BJ (cell line): Measurements from ENCODE around the gene ZNF92. TPM values are rescaled to one million over a fixed set of nuclear protein-coding genes. Genes with fewer than 3 reads are reported as not detected.

Experiments used
- CTCF ChIA-PET: fragments of 350-600 bp; formaldehyde crosslinking; extraction: SDS; loops from one replicate; lab custom pipeline; 2021; ENCODE audit warnings: antibody characterized with exemption, inconsistent platforms; lab: Yijun Ruan, JAX
- POLR2A ChIA-PET: fragments of 300-600 bp; sonication (Branson Sonifier 250); formaldehyde crosslinking; extraction: SDS; loops from one replicate; lab custom pipeline; 2021; ENCODE audit warnings: antibody characterized with exemption; lab: Charles Lee
- DNase-seq: peaks from one replicate; pipeline ENCODE4 v3.0.0-alpha.2; 2011; ENCODE audit warnings: low read depth
- H3K27me3 ChIP-seq: 2 replicates; pipeline ENCODE4 v1.6.0; 2011; ENCODE audit warnings: low read length; ENCODE audit not compliant: control insufficient read depth, insufficient read depth
- H3K36me3 ChIP-seq: 2 replicates; pipeline ENCODE4 v1.5.1; 2011; ENCODE audit warnings: low read length; ENCODE audit not compliant: control insufficient read depth, insufficient read depth
- H3K4me3 ChIP-seq: 2 replicates; pipeline ENCODE4 v1.5.1; 2011; ENCODE audit warnings: low read depth, mild to moderate bottlenecking, control low read depth, low read length
- polyA plus RNA-seq: library from polyadenylated mRNA; depleted of rRNA; stranded (reverse); fragments of >200 nt; gene quantifications from 2 replicates; pipeline ENCODE4 v1.2.3, GENCODE V29; 2011
- TF ChIP-seq, protein P1 (sequence below): IDR thresholded peaks from 2 replicates; pipeline ENCODE4 v1.5.1; 2011; ENCODE audit warnings: low read depth, mild to moderate bottlenecking, control low read depth, inconsistent platforms, low read length, moderate library complexity; ENCODE audit not compliant: insufficient read depth

ZNF92 gene
- polyA plus RNA-seq, 1 experiment, result 1.3 TPM

DNA sequence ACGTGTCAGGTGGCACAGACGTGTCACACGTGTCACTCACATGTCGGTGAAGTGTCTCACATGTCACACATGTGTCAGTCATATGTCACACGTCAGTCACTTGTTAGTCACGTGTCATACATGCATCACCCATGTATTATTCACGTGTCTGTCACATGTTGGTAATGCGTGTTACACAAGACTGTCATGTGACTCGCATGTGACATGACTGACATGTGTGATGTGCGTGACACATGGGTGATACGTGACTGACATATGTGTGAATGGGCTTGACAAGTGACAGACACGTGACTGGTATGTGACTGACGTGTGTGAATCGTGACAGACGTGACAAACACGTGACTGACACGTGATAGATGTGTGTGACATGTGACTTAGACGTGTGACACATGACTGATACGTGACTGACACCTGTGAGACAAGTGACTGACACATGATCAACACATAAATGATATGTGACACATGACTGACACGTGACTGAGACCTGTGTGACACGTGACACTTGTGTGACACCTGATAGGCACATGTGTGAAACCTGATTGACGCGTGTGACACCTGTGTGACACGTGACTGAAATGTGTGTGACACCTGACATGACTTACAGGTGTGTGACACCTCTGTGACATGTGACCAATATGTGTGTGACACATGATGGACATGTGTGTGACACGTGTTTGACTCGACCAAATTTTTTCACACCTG, 56.1 kb downstream of the ZNF92 start:
- CTCF ChIA-PET, result no interaction called here
- POLR2A ChIA-PET, result no interaction called here
- TF ChIP-seq, protein P1, sequence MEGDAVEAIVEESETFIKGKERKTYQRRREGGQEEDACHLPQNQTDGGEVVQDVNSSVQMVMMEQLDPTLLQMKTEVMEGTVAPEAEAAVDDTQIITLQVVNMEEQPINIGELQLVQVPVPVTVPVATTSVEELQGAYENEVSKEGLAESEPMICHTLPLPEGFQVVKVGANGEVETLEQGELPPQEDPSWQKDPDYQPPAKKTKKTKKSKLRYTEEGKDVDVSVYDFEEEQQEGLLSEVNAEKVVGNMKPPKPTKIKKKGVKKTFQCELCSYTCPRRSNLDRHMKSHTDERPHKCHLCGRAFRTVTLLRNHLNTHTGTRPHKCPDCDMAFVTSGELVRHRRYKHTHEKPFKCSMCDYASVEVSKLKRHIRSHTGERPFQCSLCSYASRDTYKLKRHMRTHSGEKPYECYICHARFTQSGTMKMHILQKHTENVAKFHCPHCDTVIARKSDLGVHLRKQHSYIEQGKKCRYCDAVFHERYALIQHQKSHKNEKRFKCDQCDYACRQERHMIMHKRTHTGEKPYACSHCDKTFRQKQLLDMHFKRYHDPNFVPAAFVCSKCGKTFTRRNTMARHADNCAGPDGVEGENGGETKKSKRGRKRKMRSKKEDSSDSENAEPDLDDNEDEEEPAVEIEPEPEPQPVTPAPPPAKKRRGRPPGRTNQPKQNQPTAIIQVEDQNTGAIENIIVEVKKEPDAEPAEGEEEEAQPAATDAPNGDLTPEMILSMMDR, result no peak
- peaks cover 7% of the 10 kb centered on the region; the same call in 1 of the 2 replicates for H3K27me3 ChIP-seq
- H3K4me3 ChIP-seq, result no peak overlapping the region
- no peak for DNase-seq
- no peaks in the 10 kb centered on the region for H3K36me3 ChIP-seq

GRCh38 chr7:65430344-65431186, 56.9 kb downstream of the ZNF92 start:
- H3K36me3 ChIP-seq, result no peaks in the 10 kb centered on the region
- H3K27me3 ChIP-seq, result peaks cover 7% of the 10 kb centered on the region; the same call in 1 of the 2 replicates
- ChIA-PET CTCF (no interaction called here), POLR2A (no interaction called here)
- no peak for DNase-seq
- TF ChIP-seq, protein P1, result no peak
- no peak overlapping the region for H3K4me3 ChIP-seq

DNA sequence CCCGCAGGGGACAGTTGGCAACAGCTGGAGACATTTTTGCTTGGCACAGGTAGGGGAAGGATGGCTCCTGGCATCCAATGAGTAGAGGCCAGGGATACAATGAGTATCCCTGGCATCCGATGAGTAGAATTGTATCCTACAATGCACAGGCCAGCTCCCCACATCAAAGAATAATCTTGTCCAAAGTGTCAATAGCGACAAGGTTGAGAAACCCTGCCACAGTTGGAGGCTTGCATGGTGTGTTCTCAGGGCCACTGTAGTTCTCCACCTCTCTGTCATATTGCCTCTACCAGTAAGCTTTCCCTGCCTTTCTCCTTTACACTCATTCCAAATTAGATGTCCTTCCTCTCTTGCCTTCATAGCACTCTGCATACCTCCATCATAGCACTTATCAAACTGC, 60.7 kb downstream of the ZNF92 start:
- Histone ChIP-seq H3K36me3 (no peaks in the 10 kb centered on the region), H3K4me3 (no peak overlapping the region), H3K27me3 (peaks cover 7% of the 10 kb centered on the region; the same call in 1 of the 2 replicates)
- TF ChIP-seq, protein P1, result no peak
- CTCF ChIA-PET, result interaction anchor here (1.0 kb wide), 1 partner anchor 21 kb away, joined by 3 read pairs; no protein-coding TSS in a partner anchor
- DNase-seq, result no peak
- POLR2A ChIA-PET, result no interaction called here

GRCh38 chr7:65436163-65436562, 62.5 kb downstream of the ZNF92 start:
- H3K4me3 ChIP-seq, result no peak overlapping the region
- POLR2A ChIA-PET, result no interaction called here
- CTCF ChIA-PET, result no interaction called here

More at GRCh38 chr7:65436163-65436562, 62.5 kb downstream of the ZNF92 start:
- H3K36me3 ChIP-seq, result no peaks in the 10 kb centered on the region
- no peak for DNase-seq
- TF ChIP-seq, protein P1, result no peak
- peaks cover 7% of the 10 kb centered on the region; the same call in 1 of the 2 replicates for H3K27me3 ChIP-seq
